GM19324 (cell line): ENCODE data around the gene PLCG1.
"Not testable (repeated sequence)": the region's sequence is repeated elsewhere in the genome, so short reads cannot be mapped to it uniquely, and the experiment has no call there.

Experiments used
- ATAC-seq: cut with Tn5 transposase; IDR thresholded peaks from one replicate; pipeline ENCODE4 v1.9.1; 2021; ENCODE audit warnings: mild to moderate bottlenecking, moderate library complexity; ENCODE audit not compliant: unreplicated experiment, low FRiP score

PLCG1 gene

GRCh38 chr20:41123631-41124030, 13.7 kb upstream of the PLCG1 start:
- no peak for ATAC-seq

GRCh38 chr20:41124451-41125094, 12.8 kb upstream of the PLCG1 start:
- ATAC-seq: no peak

GRCh38 chr20:41125530-41126457, 11.5 kb upstream of the PLCG1 start:
- ATAC-seq: no peak

GRCh38 chr20:41126719-41127118, 10.6 kb upstream of the PLCG1 start:
- no peak for ATAC-seq

- ATAC-seq: not testable (repeated sequence)
Measured at GRCh38 chr20:41128317-41128716, 9.0 kb upstream of the PLCG1 start.

GRCh38 chr20:41131594-41132387, 5.6 kb upstream of the PLCG1 start:
- no peak for ATAC-seq

GRCh38 chr20:41132388-41132775, 5.0 kb upstream of the PLCG1 start:
- ATAC-seq: not testable (repeated sequence)

GRCh38 chr20:41133709-41134361, 3.5 kb upstream of the PLCG1 start:
- ATAC-seq: peak; percentile 53

GRCh38 chr20:41134362-41135186, 2.8 kb upstream of the PLCG1 start:
- no peak for ATAC-seq

GRCh38 chr20:41135187-41135887, 2.0 kb upstream of the PLCG1 start:
- no peak for ATAC-seq

GRCh38 chr20:41135888-41136679, 1.3 kb upstream of the PLCG1 start:
- ATAC-seq: no peak

- peak; percentile 3 for ATAC-seq
Measured at GRCh38 chr20:41137614-41138474, 501 bp downstream of the PLCG1 start.

GRCh38 chr20:41138475-41139226, 1.3 kb downstream of the PLCG1 start:
- no peak for ATAC-seq

GRCh38 chr20:41139227-41140093, 2.1 kb downstream of the PLCG1 start:
- no peak for ATAC-seq

GRCh38 chr20:41140226-41141133, 3.1 kb downstream of the PLCG1 start:
- ATAC-seq: no peak
